MCF 10A (cell line): ENCODE measurements around the gene GPR157. TPM values are rescaled to one million over a fixed set of nuclear protein-coding genes. Genes with fewer than 3 reads are reported as not detected.
A peak's percentile ranks its signal among the peaks of the same experiment; 100 is the strongest.

Experiments
- BruUV-seq: library from RNA; stranded (reverse); fragments of 400-500 nt; replicated peaks from 2 replicates; lab custom pipeline; 2021; lab: Mats Ljungman, UMichigan
- CTCF ChIA-PET: fragments of 300-600 bp; sonication (Branson Sonifier 250); formaldehyde crosslinking; extraction: SDS; loops from one replicate; lab custom pipeline; 2021; ENCODE audit warnings: antibody characterized with exemption, inconsistent platforms; lab: Yijun Ruan, JAX
- POLR2A ChIA-PET: fragments of 300-600, 350-650 bp; sonication (Branson Sonifier 250); formaldehyde crosslinking; extraction: SDS; loops from one replicate; lab custom pipeline; 2020; ENCODE audit warnings: antibody characterized with exemption, inconsistent platforms; lab: Yijun Ruan, JAX
- DNase-seq: peaks from one replicate; pipeline ENCODE4 v3.0.0-alpha.2; 2018; ENCODE audit not compliant: unreplicated experiment
- H3K27ac Mint-ChIP-seq: one replicate; pipeline ENCODE4 v1.8.0; 2022; ENCODE audit warnings: mild to moderate bottlenecking, low read depth, mixed read lengths; ENCODE audit not compliant: unreplicated experiment
- H3K27me3 Mint-ChIP-seq: one replicate; pipeline ENCODE4 v1.8.0; 2022; ENCODE audit warnings: mixed read lengths; ENCODE audit not compliant: insufficient read depth, unreplicated experiment
- H3K36me3 Mint-ChIP-seq: one replicate; pipeline ENCODE4 v1.8.0; 2022; ENCODE audit warnings: mild to moderate bottlenecking, moderate library complexity, mixed read lengths; ENCODE audit not compliant: insufficient read depth, unreplicated experiment
- H3K4me1 Mint-ChIP-seq: one replicate; pipeline ENCODE4 v1.8.0; 2022; ENCODE audit warnings: mixed read lengths; ENCODE audit not compliant: insufficient read depth, unreplicated experiment
- H3K4me3 Mint-ChIP-seq: one replicate; pipeline ENCODE4 v1.8.0; 2022; ENCODE audit warnings: mild to moderate bottlenecking, moderate library complexity, mixed read lengths; ENCODE audit not compliant: unreplicated experiment
- H3K9me3 Mint-ChIP-seq: one replicate; pipeline ENCODE4 v1.8.0; 2022; ENCODE audit warnings: mixed read lengths; ENCODE audit not compliant: unreplicated experiment
- intact Hi-C: fragments of 100-400 bp; cut with micrococcal nuclease; formaldehyde crosslinking; loops from 2 replicates; pipeline ENCODE4 v1.14.1; 2022
- total RNA-seq: library from RNA; stranded (reverse); gene quantifications from 2 replicates; pipeline ENCODE4 v1.2.3, GENCODE V29; 2022
- TF ChIP-seq, protein P1 (sequence below): fragments of 200-600 bp; IDR thresholded peaks from one replicate; pipeline ENCODE4 v1.8.0; 2022; ENCODE audit warnings: antibody characterized with exemption, mild to moderate bottlenecking; ENCODE audit not compliant: unreplicated experiment

GPR157 gene
- total RNA-seq, 1 experiment from 2014 or later, result 8.1 TPM

DNA sequence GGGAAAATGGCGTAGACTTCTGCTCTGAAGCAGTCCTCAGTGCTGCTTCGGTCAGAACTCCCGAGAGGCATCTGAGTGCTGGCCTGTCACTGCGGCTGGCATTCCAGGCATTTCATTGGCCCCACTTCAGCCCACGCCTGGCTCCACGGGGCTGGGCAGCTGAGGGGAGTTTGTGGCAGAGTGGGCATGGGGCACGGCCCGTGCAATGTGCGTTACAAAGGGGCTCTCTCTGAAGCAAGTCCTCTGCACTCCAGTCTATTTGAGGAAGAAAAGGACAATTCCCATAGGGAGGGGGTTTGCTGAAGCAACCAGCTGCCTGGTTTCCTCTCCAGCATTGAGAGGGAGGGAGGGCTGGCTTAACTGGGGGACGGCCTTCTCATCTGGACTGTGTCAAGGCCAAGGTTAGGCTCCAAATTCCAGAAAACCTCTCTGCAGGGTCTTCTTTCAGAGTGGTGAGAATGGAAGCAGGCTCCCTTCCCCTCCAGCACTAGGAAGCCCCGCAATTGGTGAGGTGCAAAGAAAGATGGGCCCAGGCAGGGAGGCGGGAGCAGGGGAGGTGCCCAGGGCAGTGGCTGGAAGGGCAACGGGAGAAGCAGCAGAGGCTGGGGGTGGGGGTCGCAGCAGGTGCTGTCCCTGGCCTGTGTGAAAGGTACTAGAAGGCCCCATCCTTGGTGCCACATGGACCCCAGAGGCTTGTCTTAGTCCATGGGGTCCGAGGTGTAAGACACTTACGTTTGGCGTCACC, 21.1 kb upstream of the GPR157 start:
- Mint-ChIP-seq H3K9me3 (no peaks in the 10 kb centered on the region), H3K27me3 (no peaks in the 10 kb centered on the region), H3K27ac (no peak overlapping the region), H3K4me1 (peaks cover 9% of the 10 kb centered on the region), H3K4me3 (no peak overlapping the region), H3K36me3 (peaks cover 92% of the 10 kb centered on the region)
- TF ChIP-seq, protein P1, sequence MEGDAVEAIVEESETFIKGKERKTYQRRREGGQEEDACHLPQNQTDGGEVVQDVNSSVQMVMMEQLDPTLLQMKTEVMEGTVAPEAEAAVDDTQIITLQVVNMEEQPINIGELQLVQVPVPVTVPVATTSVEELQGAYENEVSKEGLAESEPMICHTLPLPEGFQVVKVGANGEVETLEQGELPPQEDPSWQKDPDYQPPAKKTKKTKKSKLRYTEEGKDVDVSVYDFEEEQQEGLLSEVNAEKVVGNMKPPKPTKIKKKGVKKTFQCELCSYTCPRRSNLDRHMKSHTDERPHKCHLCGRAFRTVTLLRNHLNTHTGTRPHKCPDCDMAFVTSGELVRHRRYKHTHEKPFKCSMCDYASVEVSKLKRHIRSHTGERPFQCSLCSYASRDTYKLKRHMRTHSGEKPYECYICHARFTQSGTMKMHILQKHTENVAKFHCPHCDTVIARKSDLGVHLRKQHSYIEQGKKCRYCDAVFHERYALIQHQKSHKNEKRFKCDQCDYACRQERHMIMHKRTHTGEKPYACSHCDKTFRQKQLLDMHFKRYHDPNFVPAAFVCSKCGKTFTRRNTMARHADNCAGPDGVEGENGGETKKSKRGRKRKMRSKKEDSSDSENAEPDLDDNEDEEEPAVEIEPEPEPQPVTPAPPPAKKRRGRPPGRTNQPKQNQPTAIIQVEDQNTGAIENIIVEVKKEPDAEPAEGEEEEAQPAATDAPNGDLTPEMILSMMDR, result no peak
- CTCF ChIA-PET, result interaction anchor here (0.9 kb wide), 1 partner anchor 145 kb away, joined by 4 read pairs; no protein-coding TSS in a partner anchor
- intact Hi-C loops, result no loop called here
- POLR2A ChIA-PET, result interaction anchor here (0.7 to 1.1 kb wide), 3 partner anchors 22 to 44 kb away, joined by 3 read pairs; no protein-coding TSS in a partner anchor
- BruUV-seq, result no TSS peak
- no peak for DNase-seq

DNA sequence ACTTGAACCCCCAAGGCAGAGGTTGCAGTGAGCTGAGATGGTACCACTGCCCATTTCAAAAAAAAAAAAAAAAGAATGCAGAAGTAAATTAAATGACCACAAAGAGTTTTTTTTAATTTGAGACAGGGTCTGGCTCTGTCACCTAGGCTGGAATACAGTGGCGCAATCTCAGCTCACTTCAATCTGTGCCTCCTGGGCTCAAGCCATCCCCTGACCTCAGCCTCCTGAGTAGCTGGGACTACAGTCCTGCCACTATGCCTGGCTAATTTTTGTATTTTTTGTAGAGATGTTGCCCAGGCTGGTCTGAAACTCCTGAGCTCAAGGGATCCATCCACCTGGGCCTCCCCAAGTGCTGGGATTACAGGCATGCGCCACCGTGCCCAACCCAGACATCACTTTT, 20.2 kb upstream of the GPR157 start:
- POLR2A ChIA-PET, result interaction anchor here (0.6 to 1.1 kb wide), 4 partner anchors 10 to 374 kb away, joined by 3 to 4 read pairs (median 3); no protein-coding TSS in a partner anchor
- intact Hi-C loops, result no loop called here
- H3K9me3 Mint-ChIP-seq, result no peaks in the 10 kb centered on the region
- no peak overlapping the region for H3K4me3 Mint-ChIP-seq
- TF ChIP-seq, protein P1, result no peak
- H3K4me1 Mint-ChIP-seq, result peaks cover 10% of the 10 kb centered on the region
- H3K27ac Mint-ChIP-seq, result no peak overlapping the region
- CTCF ChIA-PET, result interaction anchor here (0.9 kb wide), 1 partner anchor 144 kb away, joined by 4 read pairs; no protein-coding TSS in a partner anchor
- BruUV-seq, result no TSS peak
- peaks cover 87% of the 10 kb centered on the region for H3K36me3 Mint-ChIP-seq
- H3K27me3 Mint-ChIP-seq, result no peaks in the 10 kb centered on the region
- DNase-seq, result no peak

GRCh38 chr1:9146156-9146555, 17.3 kb upstream of the GPR157 start:
- Mint-ChIP-seq H3K9me3 (no peaks in the 10 kb centered on the region), H3K4me1 (peaks cover 10% of the 10 kb centered on the region), H3K27me3 (no peaks in the 10 kb centered on the region), H3K4me3 (no peak overlapping the region), H3K36me3 (peaks cover 59% of the 10 kb centered on the region), H3K27ac (peak overlapping the region; percentile 46)
- intact Hi-C loops, result no loop called here
- BruUV-seq, result no TSS peak
- ChIA-PET CTCF (interaction anchor here (0.7 kb wide), 2 partner anchors 28 to 38 kb away, joined by 3 read pairs; no protein-coding TSS in a partner anchor), POLR2A (interaction anchor here (1.6 kb wide), 1 partner anchor 11 kb away, joined by 4 read pairs; no protein-coding TSS in a partner anchor)
- no peak for DNase-seq
- TF ChIP-seq, protein P1, result no peak

- no peak for DNase-seq
- TF ChIP-seq, protein P1, result no peak
- CTCF ChIA-PET, result no interaction called here
- POLR2A ChIA-PET, result interaction anchor here (0.6 kb wide), 1 partner anchor 19 kb away, joined by 4 read pairs; no protein-coding TSS in a partner anchor
- peak overlapping the region; percentile 46 for H3K27ac Mint-ChIP-seq
- no TSS peak for BruUV-seq
- H3K36me3 Mint-ChIP-seq, result peaks cover 55% of the 10 kb centered on the region
- no peaks in the 10 kb centered on the region for H3K9me3 Mint-ChIP-seq
- H3K27me3 Mint-ChIP-seq, result no peaks in the 10 kb centered on the region
- intact Hi-C loops, result no loop called here
- H3K4me3 Mint-ChIP-seq, result no peak overlapping the region
- H3K4me1 Mint-ChIP-seq, result peaks cover 10% of the 10 kb centered on the region
These were observed 16.8 kb upstream of the GPR157 start for GRCh38 chr1:9145714-9146113.
